H1 (cell line): ENCODE data around the gene LRRTM3.

Experiments
- HDAC2 ChIP-seq, 2 experiments: fragments of 300-600 bp in 1 of 2; sonication (generic) in 1 of 2; IDR thresholded peaks; 2 replicates each; pipeline ENCODE4 v1.6.1; 2011 to 2012; ENCODE audit warnings: low read depth in 2 of 2, low read length in 2 of 2, mild to moderate bottlenecking in 2 of 2, moderate library complexity in 2 of 2, borderline replicate concordance in 1 of 2, inconsistent platforms in 1 of 2
- RFX5 ChIP-seq: IDR thresholded peaks from 2 replicates; pipeline ENCODE4 v1.6.1; 2011; ENCODE audit warnings: low read depth, low read length, improper control_type of control experiment, borderline replicate concordance
- TF ChIP-seq, protein P1 (sequence below), 3 experiments: IDR thresholded peaks; 1 replicate in 2 of 3; 2 replicates in 1 of 3; pipeline versions ENCODE4 v1.5.1 to v1.6.1; 2011; ENCODE audit warnings: low read length in 3 of 3, mild to moderate bottlenecking in 3 of 3, inconsistent platforms in 2 of 3, low read depth in 1 of 3, moderate library complexity in 1 of 3; ENCODE audit not compliant: insufficient read depth in 1 of 3; ENCODE audit errors: control extremely low read depth in 1 of 3

DNA sequence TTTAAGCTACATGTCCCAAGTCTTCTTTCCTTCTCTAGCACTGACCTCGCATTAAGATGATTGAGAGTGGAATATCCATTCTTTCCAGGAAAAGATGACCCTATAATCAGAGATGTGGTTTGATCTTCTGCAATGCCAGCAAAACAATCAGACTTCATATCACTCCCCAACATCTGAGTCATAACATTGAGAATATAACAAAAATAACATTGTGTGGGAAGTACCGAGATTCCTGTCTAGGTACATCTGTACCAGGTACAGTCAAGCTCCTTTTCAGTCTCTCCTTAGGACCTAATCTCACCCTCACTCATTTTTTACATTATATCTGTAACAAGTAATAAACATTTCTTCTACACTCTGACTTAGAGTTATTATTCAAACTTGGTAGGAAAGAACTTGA, 201.6 kb downstream of the LRRTM3 start:
- no peak for TF ChIP-seq RFX5
- TF ChIP-seq, protein P1, sequence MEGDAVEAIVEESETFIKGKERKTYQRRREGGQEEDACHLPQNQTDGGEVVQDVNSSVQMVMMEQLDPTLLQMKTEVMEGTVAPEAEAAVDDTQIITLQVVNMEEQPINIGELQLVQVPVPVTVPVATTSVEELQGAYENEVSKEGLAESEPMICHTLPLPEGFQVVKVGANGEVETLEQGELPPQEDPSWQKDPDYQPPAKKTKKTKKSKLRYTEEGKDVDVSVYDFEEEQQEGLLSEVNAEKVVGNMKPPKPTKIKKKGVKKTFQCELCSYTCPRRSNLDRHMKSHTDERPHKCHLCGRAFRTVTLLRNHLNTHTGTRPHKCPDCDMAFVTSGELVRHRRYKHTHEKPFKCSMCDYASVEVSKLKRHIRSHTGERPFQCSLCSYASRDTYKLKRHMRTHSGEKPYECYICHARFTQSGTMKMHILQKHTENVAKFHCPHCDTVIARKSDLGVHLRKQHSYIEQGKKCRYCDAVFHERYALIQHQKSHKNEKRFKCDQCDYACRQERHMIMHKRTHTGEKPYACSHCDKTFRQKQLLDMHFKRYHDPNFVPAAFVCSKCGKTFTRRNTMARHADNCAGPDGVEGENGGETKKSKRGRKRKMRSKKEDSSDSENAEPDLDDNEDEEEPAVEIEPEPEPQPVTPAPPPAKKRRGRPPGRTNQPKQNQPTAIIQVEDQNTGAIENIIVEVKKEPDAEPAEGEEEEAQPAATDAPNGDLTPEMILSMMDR (IDR thresholded peaks at IDR 0.05; ENCODE audit: control extremely low read depth in 1 of 3, insufficient read depth in 1 of 3, low read depth in 1 of 3, low read length in 3 of 3) = no peak
- TF ChIP-seq HDAC2 (IDR thresholded peaks at IDR 0.05; ENCODE audit: borderline replicate concordance in 1 of 2, low read depth in 2 of 2, low read length in 2 of 2) = no peak
